IPS-18a (cell line): Measurements from ENCODE around the gene TNFAIP8L2.

ENCODE experiments used
- H3K27ac ChIP-seq: one replicate; pipeline ENCODE4 v1.5.1; 2013; ENCODE audit warnings: low read length
- H3K27me3 ChIP-seq: one replicate; pipeline ENCODE4 v1.6.1; 2013; ENCODE audit warnings: mild to moderate bottlenecking, low read length; ENCODE audit not compliant: control insufficient read depth, insufficient read depth
- H3K36me3 ChIP-seq: one replicate; pipeline ENCODE4 v1.6.1; 2013; ENCODE audit warnings: low read depth, low read length; ENCODE audit not compliant: control insufficient read depth
- H3K4me1 ChIP-seq: one replicate; pipeline ENCODE4 v1.6.1; 2013; ENCODE audit warnings: low read depth, low read length; ENCODE audit not compliant: control insufficient read depth
- H3K4me3 ChIP-seq: one replicate; pipeline ENCODE4 v1.5.1; 2013; ENCODE audit warnings: low read length
- H3K9ac ChIP-seq: one replicate; pipeline ENCODE4 v1.6.1; 2013; ENCODE audit warnings: mild to moderate bottlenecking, low read length, moderate library complexity
- H3K9me3 ChIP-seq: one replicate; pipeline ENCODE4 v1.6.1; 2013; ENCODE audit warnings: low read depth, low read length; ENCODE audit not compliant: control insufficient read depth

The TNFAIP8L2 gene

GRCh38 chr1:151147132-151147503, 9.3 kb upstream of the TNFAIP8L2 start:
- H3K4me3 ChIP-seq = peak overlapping the region; percentile 65
- H3K27ac ChIP-seq = no peak overlapping the region
- peak overlapping the region; percentile 9 for H3K9ac ChIP-seq
- no peaks in the 10 kb centered on the region for H3K36me3 ChIP-seq
- peaks cover 30% of the 10 kb centered on the region for H3K27me3 ChIP-seq
- peaks cover 27% of the 10 kb centered on the region for H3K4me1 ChIP-seq
- H3K9me3 ChIP-seq = no peaks in the 10 kb centered on the region

GRCh38 chr1:151147665-151148064, 8.8 kb upstream of the TNFAIP8L2 start:
- Histone ChIP-seq H3K9ac (no peak overlapping the region), H3K27me3 (peaks cover 30% of the 10 kb centered on the region), H3K4me1 (peaks cover 27% of the 10 kb centered on the region), H3K27ac (no peak overlapping the region), H3K36me3 (no peaks in the 10 kb centered on the region), H3K9me3 (no peaks in the 10 kb centered on the region), H3K4me3 (no peak overlapping the region)

- Histone ChIP-seq H3K9ac (no peak overlapping the region), H3K27ac (no peak overlapping the region), H3K27me3 (no peaks in the 10 kb centered on the region), H3K36me3 (peaks cover 9% of the 10 kb centered on the region), H3K4me3 (no peak overlapping the region), H3K9me3 (no peaks in the 10 kb centered on the region), H3K4me1 (no peaks in the 10 kb centered on the region)
Measured at GRCh38 chr1:151157067-151157531, 650 bp downstream of the TNFAIP8L2 start.

- no peaks in the 10 kb centered on the region for H3K27me3 ChIP-seq
- no peak overlapping the region for H3K4me3 ChIP-seq
- H3K9ac ChIP-seq = no peak overlapping the region
- H3K9me3 ChIP-seq = no peaks in the 10 kb centered on the region
- no peaks in the 10 kb centered on the region for H3K4me1 ChIP-seq
- peaks cover 9% of the 10 kb centered on the region for H3K36me3 ChIP-seq
- no peak overlapping the region for H3K27ac ChIP-seq
Measured at GRCh38 chr1:151158326-151158725, 1.9 kb downstream of the TNFAIP8L2 start.

- Histone ChIP-seq H3K4me1 (no peaks in the 10 kb centered on the region), H3K4me3 (no peak overlapping the region), H3K27me3 (no peaks in the 10 kb centered on the region), H3K27ac (no peak overlapping the region), H3K36me3 (peaks cover 9% of the 10 kb centered on the region), H3K9ac (no peak overlapping the region), H3K9me3 (no peaks in the 10 kb centered on the region)
Measured at GRCh38 chr1:151158751-151159251, 2.4 kb downstream of the TNFAIP8L2 start.

- Histone ChIP-seq H3K9ac (no peak overlapping the region), H3K4me1 (peaks cover 2% of the 10 kb centered on the region)
Measured at GRCh38 chr1:151159373-151159772, 2.9 kb downstream of the TNFAIP8L2 start.

GRCh38 chr1:151164732-151165280, 8.4 kb downstream of the TNFAIP8L2 start:
- Histone ChIP-seq H3K4me1 (peaks cover 10% of the 10 kb centered on the region), H3K36me3 (peaks cover 15% of the 10 kb centered on the region), H3K9me3 (no peaks in the 10 kb centered on the region), H3K27me3 (no peaks in the 10 kb centered on the region), H3K27ac (no peak overlapping the region), H3K9ac (peak overlapping the region; percentile 55), H3K4me3 (peak overlapping the region; percentile 91)

More at GRCh38 chr1:151159373-151159772, 2.9 kb downstream of the TNFAIP8L2 start:
- H3K36me3 ChIP-seq = peaks cover 9% of the 10 kb centered on the region
- H3K27me3 ChIP-seq = no peaks in the 10 kb centered on the region
- no peak overlapping the region for H3K4me3 ChIP-seq
- H3K9me3 ChIP-seq = no peaks in the 10 kb centered on the region
- H3K27ac ChIP-seq = no peak overlapping the region

GRCh38 chr1:151165281-151165737, 8.9 kb downstream of the TNFAIP8L2 start:
- Histone ChIP-seq H3K4me1 (peaks cover 10% of the 10 kb centered on the region), H3K9ac (peak overlapping the region; percentile 55), H3K4me3 (peak overlapping the region; percentile 91), H3K27ac (peak overlapping the region; percentile 38), H3K9me3 (no peaks in the 10 kb centered on the region), H3K27me3 (no peaks in the 10 kb centered on the region), H3K36me3 (peaks cover 15% of the 10 kb centered on the region)

GRCh38 chr1:151165738-151166504, 9.5 kb downstream of the TNFAIP8L2 start, which contains the start of the genes LYSMD1 and SCNM1:
LYSMD1 (minus strand) TSS chr1:151165902; CDS start chr1:151165258, 644 bp downstream.
SCNM1 (plus strand) TSS chr1:151166144; CDS start chr1:151166153, 9 bp downstream.
- peaks cover 15% of the 10 kb centered on the region for H3K36me3 ChIP-seq

GRCh38 chr1:151166505-151166956, 10.1 kb downstream of the TNFAIP8L2 start:
- peak overlapping the region; percentile 91 for H3K4me3 ChIP-seq
- H3K4me1 ChIP-seq = peaks cover 10% of the 10 kb centered on the region

More at GRCh38 chr1:151165738-151166504, 9.5 kb downstream of the TNFAIP8L2 start, which contains the start of the genes LYSMD1 and SCNM1:
- peak within 1 kb of the TSS; percentile 91 for H3K4me3 ChIP-seq
- H3K4me1 ChIP-seq = peaks cover 10% of the 10 kb centered on the region
- H3K9ac ChIP-seq = peak within 1 kb of the TSS; percentile 87
- peak within 1 kb of the TSS; percentile 38 for H3K27ac ChIP-seq
- no peaks in the 10 kb centered on the region for H3K9me3 ChIP-seq
- H3K27me3 ChIP-seq = no peaks in the 10 kb centered on the region

GRCh38 chr1:151167116-151167515, 10.7 kb downstream of the TNFAIP8L2 start:
- no peak overlapping the region for H3K27ac ChIP-seq

More at GRCh38 chr1:151166505-151166956, 10.1 kb downstream of the TNFAIP8L2 start:
- H3K27me3 ChIP-seq = no peaks in the 10 kb centered on the region
- peak overlapping the region; percentile 87 for H3K9ac ChIP-seq
- peaks cover 13% of the 10 kb centered on the region for H3K36me3 ChIP-seq
- peak overlapping the region; percentile 12 for H3K27ac ChIP-seq
- H3K9me3 ChIP-seq = no peaks in the 10 kb centered on the region

More at GRCh38 chr1:151167116-151167515, 10.7 kb downstream of the TNFAIP8L2 start:
- Histone ChIP-seq H3K9ac (peak overlapping the region; percentile 87), H3K36me3 (peaks cover 12% of the 10 kb centered on the region), H3K4me3 (peak overlapping the region; percentile 91), H3K9me3 (no peaks in the 10 kb centered on the region), H3K4me1 (peaks cover 10% of the 10 kb centered on the region), H3K27me3 (no peaks in the 10 kb centered on the region)
